WERI-Rb-1 (cell line): Measurements from ENCODE around the gene GMDS.

Experiments used
- DNase-seq: peaks from one replicate; pipeline ENCODE4 v3.0.0-alpha.2; 2020
- H3K27ac ChIP-seq: fragments of 250-450 bp; sonication (Bioruptor Pico); 2 replicates; pipeline ENCODE4 v1.5.1; 2020; ENCODE audit warnings: mild to moderate bottlenecking, moderate library complexity
- H3K27me3 ChIP-seq: fragments of 250-450 bp; sonication (Bioruptor Pico); 2 replicates; pipeline ENCODE4 v1.5.1; 2021; ENCODE audit warnings: mild to moderate bottlenecking, low read depth, moderate library complexity; ENCODE audit not compliant: insufficient read depth, severe bottlenecking
- H3K36me3 ChIP-seq: fragments of 250-450 bp; sonication (Bioruptor Pico); 2 replicates; pipeline ENCODE4 v1.5.1; 2020; ENCODE audit warnings: mild to moderate bottlenecking, moderate library complexity
- H3K4me3 ChIP-seq: 2 replicates; pipeline ENCODE4 v1.5.1; 2011; ENCODE audit warnings: low read depth, mild to moderate bottlenecking, control low read depth, low read length
- H3K9me3 ChIP-seq: fragments of 250-450 bp; sonication (Bioruptor Pico); 2 replicates; pipeline ENCODE4 v1.5.1; 2021; ENCODE audit warnings: mild to moderate bottlenecking, moderate library complexity; ENCODE audit not compliant: severe bottlenecking
- TF ChIP-seq, protein P1 (sequence below): IDR thresholded peaks from 2 replicates; pipeline ENCODE4 v1.5.1; 2011; ENCODE audit warnings: low read depth, mild to moderate bottlenecking, control low read depth, inconsistent platforms, low read length

The GMDS gene

DNA sequence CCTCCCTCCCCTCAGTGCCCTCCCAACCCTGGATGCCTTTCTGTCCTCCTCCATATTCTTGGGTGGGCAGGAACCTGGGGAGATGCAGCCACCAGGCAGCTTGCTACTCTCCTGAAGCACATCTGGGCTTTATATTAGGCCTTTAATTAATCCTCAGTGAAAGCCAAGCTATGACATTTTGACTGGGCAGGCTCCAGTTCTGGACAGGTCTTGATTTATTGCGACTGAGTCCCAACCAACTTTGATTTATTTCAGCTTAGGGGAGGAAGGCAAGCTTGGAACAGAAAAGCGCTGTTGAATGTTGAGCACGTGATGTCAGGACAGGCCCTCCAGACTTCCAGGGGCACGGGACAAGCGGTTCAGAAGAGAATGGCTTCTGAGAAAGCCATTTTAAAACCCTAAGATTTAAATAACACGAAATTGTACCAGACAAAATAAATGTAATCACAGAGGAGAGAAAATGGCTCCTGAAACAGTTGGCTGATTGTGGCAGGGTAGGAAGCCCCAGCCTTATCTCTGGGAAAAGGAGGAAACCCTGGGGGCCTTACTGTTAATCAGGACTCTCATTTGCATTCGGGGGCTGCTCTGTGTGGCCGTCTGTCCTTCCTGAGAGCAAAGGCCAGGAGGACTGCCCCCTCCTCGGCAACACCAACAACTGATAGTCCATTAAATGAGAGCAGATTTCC, 341.5 kb downstream of the GMDS start:
- DNase-seq, result no peak
- no peak overlapping the region for H3K27ac ChIP-seq
- TF ChIP-seq, protein P1, sequence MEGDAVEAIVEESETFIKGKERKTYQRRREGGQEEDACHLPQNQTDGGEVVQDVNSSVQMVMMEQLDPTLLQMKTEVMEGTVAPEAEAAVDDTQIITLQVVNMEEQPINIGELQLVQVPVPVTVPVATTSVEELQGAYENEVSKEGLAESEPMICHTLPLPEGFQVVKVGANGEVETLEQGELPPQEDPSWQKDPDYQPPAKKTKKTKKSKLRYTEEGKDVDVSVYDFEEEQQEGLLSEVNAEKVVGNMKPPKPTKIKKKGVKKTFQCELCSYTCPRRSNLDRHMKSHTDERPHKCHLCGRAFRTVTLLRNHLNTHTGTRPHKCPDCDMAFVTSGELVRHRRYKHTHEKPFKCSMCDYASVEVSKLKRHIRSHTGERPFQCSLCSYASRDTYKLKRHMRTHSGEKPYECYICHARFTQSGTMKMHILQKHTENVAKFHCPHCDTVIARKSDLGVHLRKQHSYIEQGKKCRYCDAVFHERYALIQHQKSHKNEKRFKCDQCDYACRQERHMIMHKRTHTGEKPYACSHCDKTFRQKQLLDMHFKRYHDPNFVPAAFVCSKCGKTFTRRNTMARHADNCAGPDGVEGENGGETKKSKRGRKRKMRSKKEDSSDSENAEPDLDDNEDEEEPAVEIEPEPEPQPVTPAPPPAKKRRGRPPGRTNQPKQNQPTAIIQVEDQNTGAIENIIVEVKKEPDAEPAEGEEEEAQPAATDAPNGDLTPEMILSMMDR, result no peak
- H3K27me3 ChIP-seq, result no peaks in the 10 kb centered on the region
- H3K36me3 ChIP-seq, result no peaks in the 10 kb centered on the region
- no peak overlapping the region for H3K4me3 ChIP-seq
- H3K9me3 ChIP-seq, result no peaks in the 10 kb centered on the region

- H3K36me3 ChIP-seq, result no peaks in the 10 kb centered on the region
- TF ChIP-seq, protein P1, result no peak
- no peaks in the 10 kb centered on the region for H3K9me3 ChIP-seq
- no peak for DNase-seq
- H3K4me3 ChIP-seq, result no peak overlapping the region
- H3K27ac ChIP-seq, result no peak overlapping the region
- H3K27me3 ChIP-seq, result no peaks in the 10 kb centered on the region
Observed at GRCh38 chr6:1901556-1901955, 343.8 kb downstream of the GMDS start.

DNA sequence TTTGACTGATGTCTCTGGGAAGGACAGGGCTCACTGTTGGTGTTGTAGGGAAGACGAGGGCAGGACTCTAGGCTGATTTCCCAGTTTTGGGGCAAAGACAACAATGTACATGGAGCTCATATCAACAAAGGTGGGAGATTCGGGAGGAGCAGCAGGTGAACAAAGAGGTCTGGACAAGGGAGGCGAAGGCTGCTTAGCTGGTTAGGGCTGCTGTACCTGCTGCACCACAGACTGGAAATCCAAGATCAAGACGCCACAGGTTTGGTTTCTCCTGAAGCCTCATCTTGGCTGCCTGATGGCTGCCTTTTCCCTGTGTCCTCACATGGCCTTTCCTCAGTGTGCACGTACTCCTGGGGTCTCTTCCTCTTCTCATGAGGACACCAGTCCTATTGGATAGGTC, 348.5 kb downstream of the GMDS start:
- Histone ChIP-seq H3K9me3 (no peaks in the 10 kb centered on the region), H3K36me3 (no peaks in the 10 kb centered on the region), H3K27ac (no peak overlapping the region), H3K27me3 (no peaks in the 10 kb centered on the region), H3K4me3 (no peak overlapping the region)
- no peak for DNase-seq
- TF ChIP-seq, protein P1, result no peak

- TF ChIP-seq, protein P1, result no peak
- Histone ChIP-seq H3K27me3 (no peaks in the 10 kb centered on the region), H3K9me3 (no peaks in the 10 kb centered on the region), H3K27ac (no peak overlapping the region), H3K36me3 (no peaks in the 10 kb centered on the region), H3K4me3 (no peak overlapping the region)
- DNase-seq, result no peak
Observed at GRCh38 chr6:1895721-1896120, 349.7 kb downstream of the GMDS start.

DNA sequence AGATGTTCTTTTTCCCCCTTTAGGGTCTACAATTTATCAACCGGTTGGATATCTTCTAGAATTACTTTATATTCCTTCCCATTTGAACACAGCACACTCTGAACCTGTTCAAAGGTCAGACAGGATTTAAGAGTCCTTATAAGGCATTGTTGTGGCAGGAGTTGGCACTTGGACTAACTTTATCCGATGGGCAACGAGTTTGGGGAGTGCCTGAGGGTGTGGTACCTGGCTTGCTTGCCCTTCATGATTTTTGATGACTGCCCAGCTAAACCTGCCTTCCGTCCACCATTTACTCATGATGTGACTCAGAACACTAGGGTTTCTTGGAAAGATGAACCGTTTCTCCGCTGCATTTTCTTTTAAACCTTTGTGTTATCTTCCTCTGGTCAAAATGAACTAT, 350.5 kb downstream of the GMDS start:
- no peaks in the 10 kb centered on the region for H3K27me3 ChIP-seq
- DNase-seq, result no peak
- TF ChIP-seq, protein P1, result no peak

More for the DNA sequence above, 350.5 kb downstream of the GMDS start:
- Histone ChIP-seq H3K27ac (no peak overlapping the region), H3K9me3 (no peaks in the 10 kb centered on the region), H3K36me3 (no peaks in the 10 kb centered on the region), H3K4me3 (no peak overlapping the region)
